GM12875 (cell line): ENCODE results near the gene RASA3.

ENCODE experiments used
- H3K4me3 ChIP-seq: one replicate; pipeline ENCODE4 v1.5.1; 2011; ENCODE audit warnings: low read depth, low read length, control low read depth
- TF ChIP-seq, protein P1 (sequence below): IDR thresholded peaks from 2 replicates; pipeline ENCODE4 v1.5.1; 2011; ENCODE audit warnings: low read depth, mild to moderate bottlenecking, control low read depth, inconsistent platforms, low read length, moderate library complexity, borderline replicate concordance; ENCODE audit not compliant: insufficient read depth

Gene RASA3

DNA sequence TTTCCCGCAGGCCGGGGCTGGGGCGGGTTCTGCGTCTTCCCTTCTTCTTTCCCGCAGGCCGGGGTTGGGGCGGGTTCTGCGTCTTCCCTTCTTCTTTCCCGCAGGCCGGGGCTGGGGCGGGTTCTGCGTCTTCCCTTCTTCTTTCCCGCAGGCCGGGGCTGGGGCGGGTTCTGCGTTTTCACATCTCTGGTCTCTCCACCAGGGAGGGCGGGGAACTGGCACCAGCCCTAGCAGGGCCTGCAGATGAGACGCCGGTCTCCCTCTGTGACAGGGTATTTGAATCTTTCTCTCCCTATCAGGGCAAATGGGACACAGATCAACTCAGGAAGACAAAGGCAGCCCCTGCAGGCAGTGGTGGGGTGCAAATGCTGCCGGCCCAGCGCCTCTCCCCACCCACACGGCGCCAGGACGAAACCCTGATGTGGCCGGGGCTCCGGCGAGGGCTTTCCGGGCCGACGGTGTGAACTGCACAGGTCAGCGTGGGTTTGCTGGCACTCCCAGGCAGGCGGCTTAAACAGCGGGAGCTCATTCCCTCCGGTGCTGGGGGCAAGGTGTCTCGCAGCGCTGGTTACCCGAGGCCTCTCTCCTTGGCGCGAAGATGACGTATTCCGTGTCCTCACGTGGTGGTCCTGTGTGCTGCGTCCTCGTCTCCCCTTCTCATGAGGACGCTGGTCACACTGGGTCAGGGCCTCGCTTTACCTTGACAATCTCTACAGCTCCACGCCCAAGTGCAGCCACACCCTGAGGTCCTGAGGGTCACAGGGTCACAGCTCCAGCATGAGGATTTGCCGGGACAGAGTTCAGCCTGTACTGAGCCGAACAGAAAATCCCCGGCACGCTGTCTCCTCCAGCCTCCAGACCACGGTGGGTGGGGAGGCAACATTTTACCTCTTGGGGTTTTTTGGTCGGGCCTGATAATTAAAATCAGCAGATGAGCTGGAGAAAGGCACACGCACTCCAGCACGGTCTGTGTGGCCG is 157.8 kb downstream of the RASA3 start:
- TF ChIP-seq, protein P1, sequence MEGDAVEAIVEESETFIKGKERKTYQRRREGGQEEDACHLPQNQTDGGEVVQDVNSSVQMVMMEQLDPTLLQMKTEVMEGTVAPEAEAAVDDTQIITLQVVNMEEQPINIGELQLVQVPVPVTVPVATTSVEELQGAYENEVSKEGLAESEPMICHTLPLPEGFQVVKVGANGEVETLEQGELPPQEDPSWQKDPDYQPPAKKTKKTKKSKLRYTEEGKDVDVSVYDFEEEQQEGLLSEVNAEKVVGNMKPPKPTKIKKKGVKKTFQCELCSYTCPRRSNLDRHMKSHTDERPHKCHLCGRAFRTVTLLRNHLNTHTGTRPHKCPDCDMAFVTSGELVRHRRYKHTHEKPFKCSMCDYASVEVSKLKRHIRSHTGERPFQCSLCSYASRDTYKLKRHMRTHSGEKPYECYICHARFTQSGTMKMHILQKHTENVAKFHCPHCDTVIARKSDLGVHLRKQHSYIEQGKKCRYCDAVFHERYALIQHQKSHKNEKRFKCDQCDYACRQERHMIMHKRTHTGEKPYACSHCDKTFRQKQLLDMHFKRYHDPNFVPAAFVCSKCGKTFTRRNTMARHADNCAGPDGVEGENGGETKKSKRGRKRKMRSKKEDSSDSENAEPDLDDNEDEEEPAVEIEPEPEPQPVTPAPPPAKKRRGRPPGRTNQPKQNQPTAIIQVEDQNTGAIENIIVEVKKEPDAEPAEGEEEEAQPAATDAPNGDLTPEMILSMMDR: no peak

DNA sequence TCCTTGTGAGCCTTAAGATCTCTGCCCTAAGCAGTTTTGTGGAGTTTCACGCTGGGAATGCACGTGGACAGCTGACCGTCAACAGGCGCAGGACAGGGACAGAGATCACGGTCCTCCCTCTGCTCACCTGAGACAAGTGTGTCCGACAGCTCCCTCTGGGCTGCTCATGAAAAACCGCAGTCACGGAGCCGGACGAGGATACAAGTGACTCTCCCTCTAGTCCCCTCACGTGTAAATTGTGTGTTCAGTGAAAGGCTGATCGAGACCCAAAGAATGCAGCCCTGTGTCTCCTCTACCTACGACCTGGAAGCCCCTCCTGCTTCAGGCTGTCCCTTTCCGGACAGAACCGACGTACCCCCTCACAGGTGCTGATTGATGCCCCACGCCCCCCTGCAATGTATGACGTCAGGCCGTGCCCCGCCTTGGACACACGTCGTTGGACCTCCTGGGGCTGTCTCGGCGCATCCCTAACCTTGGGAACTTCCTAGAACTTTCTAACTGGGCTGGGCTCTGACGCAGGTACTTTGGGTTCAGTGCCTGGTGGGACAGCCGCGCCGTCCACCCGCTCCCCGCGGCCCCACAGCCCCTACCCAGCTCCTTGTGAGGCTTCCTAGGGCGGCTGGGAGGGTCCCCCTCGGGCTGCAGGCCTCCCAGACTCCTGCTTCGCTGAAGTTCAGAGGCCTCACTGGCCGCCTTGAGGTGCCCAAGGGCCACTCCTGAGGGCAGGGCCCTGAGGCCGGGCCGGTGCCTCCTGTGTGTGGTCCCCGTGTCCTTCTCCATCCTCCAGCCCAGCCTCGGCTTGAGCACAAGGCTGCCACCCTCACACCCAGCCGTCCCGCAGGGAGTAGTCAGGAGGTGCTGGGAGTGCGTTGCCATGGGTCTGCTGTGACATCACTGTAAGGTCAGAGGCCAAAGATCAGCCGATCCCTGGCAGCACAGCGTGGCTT is 158.9 kb downstream of the RASA3 start, which contains the start of gene C13orf46:
Gene C13orf46 (minus strand): TSS at position 859 of the 947 bp plus-strand sequence. CDS start 79 bp downstream, at position 780.
- TF ChIP-seq, protein P1: no peak

More for the DNA sequence above, 157.8 kb downstream of the RASA3 start:
- no peak overlapping the region for H3K4me3 ChIP-seq

DNA sequence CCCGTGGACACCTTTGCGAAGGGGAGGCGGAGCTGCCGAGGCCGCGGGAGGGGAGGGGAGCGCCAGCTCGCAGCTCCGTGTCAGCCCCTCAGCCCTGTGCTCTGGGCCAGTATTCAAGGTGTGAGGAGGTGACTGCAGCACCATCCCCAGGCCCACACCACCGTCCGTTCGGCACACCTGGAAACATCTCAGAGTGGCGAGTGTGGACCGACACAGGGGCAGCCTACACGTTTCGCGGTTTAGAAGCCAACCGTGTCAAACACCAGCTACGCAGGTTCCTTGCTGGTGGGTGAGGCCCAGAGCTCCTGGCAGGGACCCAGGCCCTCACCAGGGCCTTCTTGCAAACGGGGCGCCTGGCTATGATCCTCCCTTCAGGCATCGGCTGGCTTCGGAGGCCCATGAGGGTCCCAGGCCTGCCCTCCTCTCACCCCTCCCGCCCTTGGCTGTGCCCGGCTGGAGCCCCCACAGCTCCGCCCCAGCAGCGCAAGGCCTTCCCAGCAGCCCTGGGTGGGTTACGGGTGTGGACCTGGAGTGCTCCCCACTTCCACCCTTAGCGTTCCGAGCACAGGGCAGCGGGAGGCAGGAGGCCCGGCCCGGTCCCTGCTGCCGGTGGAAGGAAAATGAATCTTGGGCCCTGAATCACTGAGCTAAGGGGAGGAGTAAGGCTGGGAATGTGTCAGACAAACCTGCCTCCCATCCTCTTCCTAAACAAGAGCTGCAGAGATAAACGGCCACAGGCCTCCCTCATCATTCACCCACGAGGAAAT is 159.8 kb downstream of the RASA3 start:
- H3K4me3 ChIP-seq: no peak overlapping the region
- TF ChIP-seq, protein P1: no peak

More for the DNA sequence above, 158.9 kb downstream of the RASA3 start, which contains the start of gene C13orf46:
- no peak within 1 kb of the TSS for H3K4me3 ChIP-seq

DNA sequence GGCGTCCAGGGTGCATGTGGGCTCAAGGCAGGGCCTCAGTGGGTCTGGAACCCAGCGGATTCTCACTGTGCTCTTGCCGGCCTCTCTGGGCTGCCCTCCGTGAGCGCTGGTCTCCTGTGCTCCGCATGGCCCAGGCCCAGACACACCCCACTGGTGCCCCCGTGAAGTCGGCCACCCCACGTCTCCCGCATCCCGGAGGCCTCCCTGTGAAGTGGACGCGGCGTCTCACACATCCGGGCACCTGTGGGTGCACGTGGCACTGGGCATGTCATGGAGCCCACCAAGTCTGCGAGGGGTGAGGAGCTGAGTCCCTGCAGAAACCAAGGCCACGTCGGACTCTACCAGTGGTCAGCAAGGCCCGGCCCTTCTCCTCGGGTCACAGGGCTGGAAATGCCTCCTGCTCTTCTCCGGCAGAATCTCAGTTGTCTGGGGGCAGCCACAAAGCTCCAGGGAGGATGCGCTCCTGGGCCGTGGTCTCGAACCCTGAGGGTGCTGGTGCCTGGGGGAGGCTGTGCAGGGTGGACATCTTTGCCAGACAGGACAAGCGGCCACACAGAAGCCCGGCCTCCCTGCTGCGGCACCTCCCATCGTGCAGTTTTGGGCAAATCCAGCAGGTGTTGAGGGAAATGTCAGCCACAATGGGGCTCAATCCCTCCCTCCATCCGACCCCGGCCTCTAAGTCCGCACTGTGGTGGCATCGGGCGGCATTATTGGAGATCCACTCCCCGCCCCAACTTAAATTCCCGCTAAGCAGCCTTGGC is 160.8 kb downstream of the RASA3 start:
- TF ChIP-seq, protein P1: no peak
- no peak overlapping the region for H3K4me3 ChIP-seq

DNA sequence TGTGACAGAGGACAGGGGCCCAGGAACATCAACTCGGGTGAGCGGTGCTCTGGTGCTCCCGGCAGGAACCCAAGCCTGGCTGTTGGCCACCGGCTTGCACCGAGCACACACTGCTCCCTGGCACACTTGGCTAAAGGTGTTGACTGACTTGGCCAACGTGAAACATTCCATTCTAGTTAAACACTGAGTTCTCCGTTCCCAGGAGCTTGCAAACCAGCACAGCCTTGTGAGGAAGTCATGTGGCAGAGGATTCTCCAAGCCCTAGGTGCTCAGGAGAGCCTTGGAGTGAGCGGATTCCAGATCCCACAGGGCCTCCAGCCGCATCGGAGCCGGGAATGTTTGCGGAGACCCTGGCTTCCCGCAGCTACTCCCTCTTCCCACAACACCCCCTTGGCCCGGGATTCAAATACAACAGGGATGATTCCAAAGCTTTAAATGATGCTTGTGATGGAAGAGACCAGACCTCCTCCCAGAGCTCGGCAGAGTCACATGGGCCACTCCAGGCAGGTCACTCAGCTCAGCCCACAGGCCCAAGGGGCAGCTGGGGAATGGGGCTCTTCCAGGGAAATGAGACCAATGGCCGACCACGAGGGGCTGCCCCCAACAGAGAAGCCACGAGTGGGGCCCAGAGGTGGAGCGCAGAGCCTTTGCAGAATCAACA is 161.5 kb downstream of the RASA3 start:
- TF ChIP-seq, protein P1: no peak
- no peak overlapping the region for H3K4me3 ChIP-seq
